Suprapubic skin (tissue), 4 donors: Measurements from ENCODE around the gene PHEX.

Experiments
- CTCF ChIP-seq, 2 donors: fragments of 200-600 bp in 1 of 2; fragments of 450-650 bp in 1 of 2; sonication (generic) in 1 of 2; IDR thresholded peaks; one replicate each; pipeline ENCODE4 v1.5.1; 2016 to 2019; ENCODE audit warnings: antibody characterized with exemption in 2 of 2, mild to moderate bottlenecking in 1 of 2, moderate library complexity in 1 of 2
- EP300 ChIP-seq: sonication (generic); formaldehyde crosslinking; IDR thresholded peaks from one replicate; pipeline ENCODE4 v1.6.1; 2017; ENCODE audit warnings: antibody characterized with exemption
- POLR2A ChIP-seq, 2 donors: fragments of 450-650 bp; IDR thresholded peaks; one replicate each; pipeline ENCODE4 v1.6.1; 2017; ENCODE audit warnings: antibody characterized with exemption in 2 of 2, mild to moderate bottlenecking in 2 of 2, moderate library complexity in 2 of 2
- POLR2AphosphoS5 ChIP-seq, 3 donors: sonication (generic); formaldehyde crosslinking; IDR thresholded peaks; one replicate each; pipeline ENCODE4 v1.6.1; 2017; ENCODE audit warnings: antibody characterized with exemption in 3 of 3

DNA sequence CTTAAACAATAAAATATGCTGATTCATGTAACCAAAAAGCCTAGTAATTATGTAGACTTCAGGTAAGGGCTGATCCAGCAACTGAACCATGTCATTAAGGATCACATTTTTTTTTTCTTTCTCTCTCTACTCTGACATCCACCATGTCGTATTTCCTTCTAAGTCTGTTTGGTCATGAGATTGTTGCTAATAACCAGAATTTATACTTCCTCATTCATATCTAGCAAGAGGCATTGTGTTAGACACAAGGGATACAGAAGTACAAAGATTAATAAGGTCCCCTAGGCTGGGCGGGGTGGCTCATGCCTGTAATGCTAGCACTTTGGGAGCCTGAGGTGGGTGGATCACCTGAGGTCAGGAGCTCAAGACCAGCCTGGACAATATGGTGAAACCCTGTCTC lies 24.1 kb downstream of the PHEX start:
- TF ChIP-seq EP300, result no peak
- TF ChIP-seq CTCF (IDR thresholded peaks at IDR 0.05), result no peak
- no peak for TF ChIP-seq POLR2AphosphoS5 (IDR thresholded peaks at IDR 0.05)
- TF ChIP-seq POLR2A (IDR thresholded peaks at IDR 0.05), result no peak
